NB4 (cell line): ENCODE data around the gene DESI1.

Source experiments
- DNase-seq: peaks from one replicate; pipeline ENCODE4 v3.0.0; 2010; ENCODE audit warnings: low read depth
- H3K4me3 ChIP-seq: one replicate; pipeline ENCODE4 v1.5.1; 2011; ENCODE audit warnings: mild to moderate bottlenecking, low read depth, low read length, moderate library complexity
- MYC ChIP-seq: IDR thresholded peaks from 2 replicates; pipeline ENCODE4 v1.6.1; 2011; ENCODE audit warnings: low read depth, low read length
- POLR2A ChIP-seq: IDR thresholded peaks from 2 replicates; pipeline ENCODE4 v1.6.1; 2011; ENCODE audit warnings: mild to moderate bottlenecking; ENCODE audit not compliant: insufficient read length; ENCODE audit errors: extremely low read depth
- TF ChIP-seq, protein P1 (sequence below): IDR thresholded peaks from 2 replicates; pipeline ENCODE4 v1.6.1; 2011; ENCODE audit warnings: low read depth, low read length
- TF ChIP-seq, protein P2 (sequence below): IDR thresholded peaks from one replicate; pipeline ENCODE4 v1.5.1; 2012; ENCODE audit warnings: low read depth, low read length

DESI1 gene

DNA sequence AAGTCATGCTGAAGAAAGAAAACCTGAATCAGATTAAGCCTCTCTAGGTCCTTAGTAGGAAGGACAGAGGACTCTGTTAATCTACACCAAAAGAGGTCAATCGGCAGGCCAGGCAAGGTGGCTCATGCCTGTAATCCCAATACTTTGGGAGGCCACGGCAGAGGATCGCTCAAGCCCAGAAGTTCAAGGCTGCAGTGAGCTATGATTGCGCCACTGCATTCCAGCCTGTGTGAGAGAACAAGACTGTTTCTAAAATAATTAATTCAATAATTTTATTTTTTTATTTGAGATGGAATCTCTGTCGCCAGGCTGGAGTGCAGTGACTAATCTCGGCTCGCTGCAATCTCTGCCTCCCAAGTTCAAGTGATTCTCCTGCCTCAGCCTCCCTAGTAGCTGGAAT lies 4.7 kb upstream of the DESI1 start:
- DNase-seq = no peak
- no peak for TF ChIP-seq MYC
- H3K4me3 ChIP-seq = no peak overlapping the region

DNA sequence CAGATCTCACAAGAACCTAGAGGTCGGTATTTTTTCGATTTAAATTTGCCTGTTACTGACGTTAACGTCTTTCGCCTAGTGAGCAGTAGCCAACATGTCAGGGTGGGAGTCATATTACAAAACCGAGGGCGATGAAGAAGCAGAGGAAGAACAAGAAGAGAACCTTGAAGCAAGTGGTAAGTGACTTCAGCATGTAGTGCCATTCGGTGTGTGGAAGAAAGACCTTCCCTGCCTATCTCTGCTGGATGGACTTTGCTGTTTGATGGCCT lies 1.0 kb upstream of the DESI1 start:
- H3K4me3 ChIP-seq = peak overlapping the region; percentile 96
- TF ChIP-seq POLR2A (no peak), MYC (no peak)
- TF ChIP-seq, protein P1, sequence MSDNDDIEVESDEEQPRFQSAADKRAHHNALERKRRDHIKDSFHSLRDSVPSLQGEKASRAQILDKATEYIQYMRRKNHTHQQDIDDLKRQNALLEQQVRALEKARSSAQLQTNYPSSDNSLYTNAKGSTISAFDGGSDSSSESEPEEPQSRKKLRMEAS = no peak
- TF ChIP-seq, protein P2, sequence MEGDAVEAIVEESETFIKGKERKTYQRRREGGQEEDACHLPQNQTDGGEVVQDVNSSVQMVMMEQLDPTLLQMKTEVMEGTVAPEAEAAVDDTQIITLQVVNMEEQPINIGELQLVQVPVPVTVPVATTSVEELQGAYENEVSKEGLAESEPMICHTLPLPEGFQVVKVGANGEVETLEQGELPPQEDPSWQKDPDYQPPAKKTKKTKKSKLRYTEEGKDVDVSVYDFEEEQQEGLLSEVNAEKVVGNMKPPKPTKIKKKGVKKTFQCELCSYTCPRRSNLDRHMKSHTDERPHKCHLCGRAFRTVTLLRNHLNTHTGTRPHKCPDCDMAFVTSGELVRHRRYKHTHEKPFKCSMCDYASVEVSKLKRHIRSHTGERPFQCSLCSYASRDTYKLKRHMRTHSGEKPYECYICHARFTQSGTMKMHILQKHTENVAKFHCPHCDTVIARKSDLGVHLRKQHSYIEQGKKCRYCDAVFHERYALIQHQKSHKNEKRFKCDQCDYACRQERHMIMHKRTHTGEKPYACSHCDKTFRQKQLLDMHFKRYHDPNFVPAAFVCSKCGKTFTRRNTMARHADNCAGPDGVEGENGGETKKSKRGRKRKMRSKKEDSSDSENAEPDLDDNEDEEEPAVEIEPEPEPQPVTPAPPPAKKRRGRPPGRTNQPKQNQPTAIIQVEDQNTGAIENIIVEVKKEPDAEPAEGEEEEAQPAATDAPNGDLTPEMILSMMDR = no peak
- DNase-seq = no peak

DNA sequence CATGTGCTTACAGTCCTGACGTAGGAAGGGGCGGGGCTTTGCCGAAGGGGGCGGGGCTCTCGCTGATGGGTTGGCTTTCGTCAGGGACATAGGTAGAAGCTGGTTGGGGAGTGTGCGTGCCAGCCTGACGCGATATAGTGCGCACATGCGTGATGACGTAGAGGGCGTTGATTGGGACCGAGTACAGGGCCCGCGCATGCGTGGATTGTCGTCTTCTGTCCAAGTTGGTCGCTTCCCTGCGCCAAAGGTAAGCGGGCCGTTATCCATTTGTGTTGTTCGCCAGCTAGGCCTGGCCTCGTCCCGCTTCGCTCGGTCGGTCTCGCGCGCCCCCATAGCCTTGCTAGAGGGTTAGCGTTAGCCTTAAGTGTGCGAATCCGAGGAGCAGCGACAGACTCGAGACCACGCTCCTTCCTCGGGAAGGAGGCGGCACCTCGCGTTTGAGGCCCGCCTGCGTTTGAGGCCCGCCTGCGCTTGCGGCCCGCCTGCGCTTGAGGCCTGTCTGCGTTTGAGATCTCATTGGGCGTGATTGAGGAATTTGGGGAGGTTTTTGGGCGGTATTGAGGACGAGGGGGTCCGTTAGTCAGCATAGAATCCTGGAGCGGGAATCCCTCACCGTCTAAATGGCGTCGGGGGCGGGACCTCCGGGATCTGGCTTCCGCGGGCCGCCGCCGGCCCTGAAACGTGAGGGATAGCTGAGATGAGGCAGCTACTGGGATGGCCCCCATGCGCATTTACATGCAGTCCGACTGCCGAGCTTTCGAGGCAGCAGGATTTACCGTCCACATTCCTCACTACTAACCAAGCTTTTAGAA lies 462 bp upstream of the DESI1 start, which contains the start of gene XRCC6:
TSS of gene XRCC6 (plus strand) at position 197 of the 812 bp plus-strand sequence. CDS start 710 bp downstream, outside the sequence.
- TF ChIP-seq, protein P1 = peak; percentile 84
- TF ChIP-seq POLR2A (peak; percentile 68), MYC (peak; percentile 31; the same call in 1 of the 2 replicates)
- TF ChIP-seq, protein P2 = no peak
- H3K4me3 ChIP-seq = peak within 1 kb of the TSS; percentile 96
- peak; percentile 99 for DNase-seq

DNA sequence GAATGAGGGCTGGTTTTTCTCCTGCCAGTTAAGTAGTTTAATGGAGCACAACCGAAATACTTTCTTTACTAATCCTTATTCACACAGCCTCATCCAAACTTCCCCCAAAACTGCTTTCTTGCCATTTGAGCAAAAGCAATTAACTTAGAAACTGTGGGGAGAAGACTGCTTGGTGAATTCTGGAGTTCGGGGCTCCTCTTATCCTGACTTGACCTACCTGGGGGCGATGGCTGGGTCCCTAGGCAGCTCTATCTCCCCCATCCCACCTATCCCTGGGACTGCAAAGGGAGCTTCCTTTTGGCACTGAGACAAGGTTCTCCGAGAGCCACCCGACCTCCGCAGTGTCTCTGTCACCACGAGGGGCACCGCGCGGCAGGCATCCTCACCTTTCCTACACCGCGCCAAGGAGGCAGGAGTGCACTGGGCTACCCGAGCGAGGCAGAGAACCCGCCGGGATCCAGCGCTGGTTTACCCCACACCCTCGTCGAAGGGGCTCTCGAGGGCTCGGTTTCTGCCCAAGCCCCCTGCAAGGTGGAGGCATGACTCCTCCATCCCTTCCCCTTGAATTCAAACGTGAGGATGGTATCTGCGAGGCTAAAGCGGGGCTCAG lies 759 bp downstream of the DESI1 start:
- H3K4me3 ChIP-seq = peak overlapping the region; percentile 91
- DNase-seq = peak; percentile 49
- TF ChIP-seq, protein P1 = no peak
- TF ChIP-seq, protein P2 = no peak
- TF ChIP-seq MYC (no peak; the same call in 1 of the 2 replicates), POLR2A (no peak)

DNA sequence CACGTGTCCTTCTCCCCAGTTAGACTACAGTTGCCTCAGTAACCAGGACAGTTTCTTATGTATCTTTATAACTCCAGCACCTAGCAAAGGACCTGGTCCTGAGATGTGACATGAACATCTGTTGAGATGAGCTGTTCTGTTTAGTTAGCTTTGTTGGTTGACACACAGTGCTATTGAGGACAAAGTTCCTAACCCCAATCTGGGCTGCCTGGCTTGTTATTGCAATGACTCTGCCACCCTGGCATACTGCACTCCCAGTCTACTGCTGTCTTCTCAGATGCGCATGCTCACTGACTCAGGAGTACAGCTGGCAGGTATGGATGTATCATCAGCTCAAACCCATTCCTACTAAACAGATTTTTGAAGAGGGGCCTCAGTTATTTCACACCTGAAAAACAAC lies 7.4 kb downstream of the DESI1 start:
- TF ChIP-seq POLR2A = no peak
- TF ChIP-seq, protein P1 = no peak
- TF ChIP-seq MYC = no peak
- TF ChIP-seq, protein P2 = no peak
- DNase-seq = no peak
- no peak overlapping the region for H3K4me3 ChIP-seq

DNA sequence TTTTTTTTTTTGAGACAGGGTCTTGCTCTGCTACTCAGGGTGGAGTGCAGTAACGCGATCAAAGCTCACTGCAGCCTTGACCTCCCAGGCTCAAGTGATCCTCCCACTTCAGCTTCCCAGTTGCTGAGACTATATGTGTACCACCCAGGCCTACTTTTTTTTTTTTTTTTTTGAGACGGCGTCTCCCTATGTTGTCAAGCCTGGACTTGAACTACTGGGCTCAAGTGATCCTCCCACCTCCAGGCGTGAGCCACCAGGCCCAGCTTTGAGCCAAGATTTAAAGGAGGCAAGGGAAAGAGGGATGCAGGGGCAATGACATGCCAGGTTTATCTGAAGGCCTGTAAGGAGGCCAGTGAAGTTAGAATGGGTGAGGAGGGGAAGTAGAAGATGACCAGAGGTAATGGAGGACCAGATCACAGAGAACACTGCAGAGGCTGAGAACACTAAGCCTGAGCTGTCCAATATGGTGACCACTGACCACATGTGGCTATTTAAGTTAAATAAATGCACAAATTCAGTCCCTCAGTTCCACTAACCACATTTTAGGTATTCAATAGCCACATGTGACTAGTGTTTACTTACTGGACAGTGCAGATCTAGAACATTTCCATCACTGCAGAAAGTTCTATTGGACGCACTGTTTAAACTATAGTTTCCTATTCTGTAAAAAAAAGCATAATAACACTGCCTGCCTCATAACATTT lies 8.1 kb downstream of the DESI1 start:
- no peak overlapping the region for H3K4me3 ChIP-seq
- TF ChIP-seq POLR2A (no peak), MYC (no peak)
- TF ChIP-seq, protein P1 = no peak
- TF ChIP-seq, protein P2 = no peak
- DNase-seq = no peak
